Osteocyte (in vitro differentiated cells): ENCODE results near the gene PAWR. TPM values are rescaled to one million over a fixed set of nuclear protein-coding genes. Genes with fewer than 3 reads are reported as not detected.

Experiments
- DNase-seq: peaks from one replicate; pipeline ENCODE4 v3.0.0; 2021; ENCODE audit warnings: mixed read lengths; ENCODE audit not compliant: unreplicated experiment; ENCODE audit errors: extremely low spot score
- H3K27ac Mint-ChIP-seq: one replicate; pipeline ENCODE4 v1.8.0; 2021; ENCODE audit warnings: mild to moderate bottlenecking, mixed read lengths; ENCODE audit not compliant: unreplicated experiment
- H3K27me3 Mint-ChIP-seq: one replicate; pipeline ENCODE4 v1.8.0; 2021; ENCODE audit warnings: mixed read lengths; ENCODE audit not compliant: unreplicated experiment
- H3K36me3 Mint-ChIP-seq: one replicate; pipeline ENCODE4 v1.8.0; 2021; ENCODE audit warnings: mixed read lengths; ENCODE audit not compliant: unreplicated experiment
- H3K4me1 Mint-ChIP-seq: one replicate; pipeline ENCODE4 v1.8.0; 2021; ENCODE audit warnings: mixed read lengths; ENCODE audit not compliant: unreplicated experiment
- H3K4me3 Mint-ChIP-seq: one replicate; pipeline ENCODE4 v1.8.0; 2021; ENCODE audit warnings: mild to moderate bottlenecking, moderate library complexity, mixed read lengths; ENCODE audit not compliant: unreplicated experiment
- H3K9me3 Mint-ChIP-seq: one replicate; pipeline ENCODE4 v1.8.0; 2021; ENCODE audit warnings: mixed read lengths; ENCODE audit not compliant: unreplicated experiment
- total RNA-seq: library from RNA; stranded (reverse); gene quantifications from 2 replicates; pipeline ENCODE4 v1.2.1, GENCODE V29; 2021
- TF ChIP-seq, protein P1 (sequence below): fragments of 200-600 bp; sonication (generic); IDR thresholded peaks from 2 replicates; pipeline ENCODE4 v1.5.0; 2021; ENCODE audit warnings: antibody characterized with exemption, mild to moderate bottlenecking, moderate library complexity

The PAWR gene
- total RNA-seq, 1 donor from 2014 or later = 213 TPM

DNA sequence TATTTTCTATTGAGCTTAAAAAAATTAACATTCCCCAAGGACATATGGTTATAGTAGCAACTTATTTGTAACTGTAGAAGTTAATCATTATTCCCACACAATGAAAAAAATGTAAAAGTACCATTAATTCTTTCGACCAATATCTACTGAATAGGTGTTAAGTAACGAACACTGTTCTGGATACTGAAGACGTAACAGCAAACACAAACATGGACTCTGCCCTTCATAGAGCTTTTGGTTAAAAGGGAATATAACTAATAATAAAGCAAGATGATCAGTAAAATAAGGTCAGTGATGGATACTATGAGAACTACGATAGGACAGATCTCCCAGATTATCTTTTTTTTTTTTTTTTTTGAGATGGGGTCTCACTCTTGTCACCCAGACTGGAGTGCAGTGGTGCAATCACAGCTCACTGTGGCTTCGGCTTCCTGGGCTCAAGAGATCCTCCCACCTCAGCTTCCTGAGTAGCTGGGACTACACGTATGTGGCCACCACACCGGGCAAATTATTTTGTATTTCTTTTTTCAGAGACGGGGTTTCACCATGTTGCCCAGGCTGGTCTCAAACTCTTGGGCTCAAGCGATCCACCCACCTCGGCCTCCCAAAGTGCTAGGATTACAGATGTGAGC lies 93.9 kb downstream of the PAWR start:
- H3K27ac Mint-ChIP-seq = peak overlapping the region; percentile 15
- TF ChIP-seq, protein P1, sequence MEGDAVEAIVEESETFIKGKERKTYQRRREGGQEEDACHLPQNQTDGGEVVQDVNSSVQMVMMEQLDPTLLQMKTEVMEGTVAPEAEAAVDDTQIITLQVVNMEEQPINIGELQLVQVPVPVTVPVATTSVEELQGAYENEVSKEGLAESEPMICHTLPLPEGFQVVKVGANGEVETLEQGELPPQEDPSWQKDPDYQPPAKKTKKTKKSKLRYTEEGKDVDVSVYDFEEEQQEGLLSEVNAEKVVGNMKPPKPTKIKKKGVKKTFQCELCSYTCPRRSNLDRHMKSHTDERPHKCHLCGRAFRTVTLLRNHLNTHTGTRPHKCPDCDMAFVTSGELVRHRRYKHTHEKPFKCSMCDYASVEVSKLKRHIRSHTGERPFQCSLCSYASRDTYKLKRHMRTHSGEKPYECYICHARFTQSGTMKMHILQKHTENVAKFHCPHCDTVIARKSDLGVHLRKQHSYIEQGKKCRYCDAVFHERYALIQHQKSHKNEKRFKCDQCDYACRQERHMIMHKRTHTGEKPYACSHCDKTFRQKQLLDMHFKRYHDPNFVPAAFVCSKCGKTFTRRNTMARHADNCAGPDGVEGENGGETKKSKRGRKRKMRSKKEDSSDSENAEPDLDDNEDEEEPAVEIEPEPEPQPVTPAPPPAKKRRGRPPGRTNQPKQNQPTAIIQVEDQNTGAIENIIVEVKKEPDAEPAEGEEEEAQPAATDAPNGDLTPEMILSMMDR = no peak
- no peak for DNase-seq
- peaks cover 26% of the 10 kb centered on the region for H3K4me1 Mint-ChIP-seq
- no peaks in the 10 kb centered on the region for H3K9me3 Mint-ChIP-seq
- peaks cover 25% of the 10 kb centered on the region for H3K36me3 Mint-ChIP-seq
- H3K4me3 Mint-ChIP-seq = no peak overlapping the region
- H3K27me3 Mint-ChIP-seq = no peaks in the 10 kb centered on the region

DNA sequence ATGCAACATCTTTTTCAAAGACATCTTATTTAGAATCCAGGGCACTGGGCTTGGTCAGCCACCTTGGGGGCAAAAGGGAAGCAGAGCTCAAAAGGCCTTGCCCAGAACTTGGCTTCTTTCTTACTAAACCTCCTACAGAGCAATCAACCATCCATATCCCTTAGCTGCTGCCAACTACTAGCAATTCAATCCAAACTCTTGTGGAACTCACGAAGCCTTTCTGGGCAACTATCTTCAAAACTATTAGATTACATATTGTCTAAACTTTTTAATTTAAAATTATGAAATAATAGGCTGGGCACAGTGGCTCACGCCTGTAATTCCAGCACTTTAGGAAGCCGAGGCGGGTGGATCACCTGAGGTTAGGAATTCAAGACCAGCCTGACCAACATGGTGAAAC lies 95.5 kb downstream of the PAWR start:
- TF ChIP-seq, protein P1 = no peak
- no peaks in the 10 kb centered on the region for H3K9me3 Mint-ChIP-seq

DNA sequence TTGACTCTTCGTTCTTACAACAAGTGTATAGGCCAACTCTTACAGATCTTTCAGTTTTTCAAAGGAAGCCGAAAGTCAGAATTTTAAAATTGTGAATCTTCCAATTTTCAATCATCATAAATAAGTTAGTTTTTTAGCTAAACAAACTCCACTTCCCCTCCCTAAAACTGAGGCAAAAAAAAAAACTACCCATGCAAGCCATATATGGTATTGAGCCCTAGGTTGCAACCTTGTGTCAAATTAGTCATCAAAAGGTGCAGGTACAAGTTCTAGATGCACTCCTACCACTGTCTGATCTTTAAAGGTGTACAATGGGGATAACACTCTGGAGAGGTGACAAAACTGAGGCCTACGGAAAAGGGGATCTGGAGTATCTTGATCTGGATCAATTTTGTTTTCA lies 97.9 kb downstream of the PAWR start:
- DNase-seq = no peak
- Mint-ChIP-seq H3K4me1 (peaks cover 16% of the 10 kb centered on the region), H3K9me3 (no peaks in the 10 kb centered on the region), H3K27ac (peak overlapping the region; percentile 7), H3K36me3 (peaks cover 32% of the 10 kb centered on the region), H3K27me3 (no peaks in the 10 kb centered on the region), H3K4me3 (no peak overlapping the region)
- TF ChIP-seq, protein P1 = no peak

More for the DNA sequence above, 95.5 kb downstream of the PAWR start:
- H3K4me3 Mint-ChIP-seq = no peak overlapping the region
- no peaks in the 10 kb centered on the region for H3K27me3 Mint-ChIP-seq
- H3K4me1 Mint-ChIP-seq = peaks cover 27% of the 10 kb centered on the region
- no peak for DNase-seq
- H3K36me3 Mint-ChIP-seq = peaks cover 27% of the 10 kb centered on the region
- H3K27ac Mint-ChIP-seq = no peak overlapping the region

DNA sequence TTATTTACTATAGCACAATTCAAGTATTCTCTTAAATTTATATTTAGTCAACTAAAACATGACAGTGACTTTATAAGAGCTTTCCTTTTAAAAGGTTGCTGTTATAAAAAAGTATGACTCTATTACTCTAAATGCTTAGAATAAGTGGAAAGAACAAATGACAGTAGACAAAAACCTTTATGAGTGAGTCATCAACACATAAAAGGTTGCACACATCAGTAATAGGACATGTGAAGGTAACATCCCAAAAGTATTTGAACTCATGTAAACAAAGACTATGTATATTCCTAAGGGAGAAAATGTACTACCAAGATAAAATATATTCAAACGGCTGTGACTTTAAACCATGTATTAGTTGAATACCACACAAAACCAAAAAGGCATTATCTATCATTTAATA lies 98.8 kb downstream of the PAWR start:
- no peaks in the 10 kb centered on the region for H3K27me3 Mint-ChIP-seq
- peaks cover 13% of the 10 kb centered on the region for H3K4me1 Mint-ChIP-seq
- peaks cover 35% of the 10 kb centered on the region for H3K36me3 Mint-ChIP-seq
- H3K4me3 Mint-ChIP-seq = no peak overlapping the region
- TF ChIP-seq, protein P1 = no peak
- H3K27ac Mint-ChIP-seq = no peak overlapping the region
- DNase-seq = no peak
- no peaks in the 10 kb centered on the region for H3K9me3 Mint-ChIP-seq

DNA sequence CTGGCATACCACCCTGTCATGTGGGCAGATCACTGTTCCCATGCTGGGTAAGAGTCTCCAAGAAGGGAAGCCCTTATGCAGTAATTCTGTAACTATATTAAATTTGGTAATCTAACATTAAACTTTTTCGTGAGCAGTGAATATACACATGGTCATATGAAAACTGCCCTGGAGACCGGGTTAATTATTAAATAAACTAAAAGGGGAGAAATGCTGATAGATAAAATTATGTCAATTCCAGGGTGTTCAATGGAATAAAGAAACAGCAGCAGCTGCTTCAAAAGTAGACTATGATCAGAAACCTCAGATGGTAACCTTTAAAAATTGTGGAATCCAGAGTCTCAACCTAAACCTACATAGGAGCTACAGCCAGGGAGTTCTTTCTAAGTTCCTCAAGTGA lies 100.0 kb downstream of the PAWR start:
- no peaks in the 10 kb centered on the region for H3K9me3 Mint-ChIP-seq
- peaks cover 1% of the 10 kb centered on the region for H3K4me1 Mint-ChIP-seq
- no peak overlapping the region for H3K4me3 Mint-ChIP-seq
- TF ChIP-seq, protein P1 = no peak
- H3K27me3 Mint-ChIP-seq = no peaks in the 10 kb centered on the region
- H3K36me3 Mint-ChIP-seq = peaks cover 43% of the 10 kb centered on the region
- no peak for DNase-seq
- H3K27ac Mint-ChIP-seq = no peak overlapping the region
